OCI-M1 (cell line): Measurements from ENCODE around the gene PDE7B.
A peak's percentile ranks its signal among the peaks of the same experiment; 100 is the strongest.
"Not testable (repeated sequence)": the region's sequence is repeated elsewhere in the genome, so short reads cannot be mapped to it uniquely, and the experiment has no call there.

Experiments used
- DNase-seq: peaks from one replicate; lab custom pipeline; 2025; lab: John Stamatoyannopoulos, UW

Gene PDE7B

DNA sequence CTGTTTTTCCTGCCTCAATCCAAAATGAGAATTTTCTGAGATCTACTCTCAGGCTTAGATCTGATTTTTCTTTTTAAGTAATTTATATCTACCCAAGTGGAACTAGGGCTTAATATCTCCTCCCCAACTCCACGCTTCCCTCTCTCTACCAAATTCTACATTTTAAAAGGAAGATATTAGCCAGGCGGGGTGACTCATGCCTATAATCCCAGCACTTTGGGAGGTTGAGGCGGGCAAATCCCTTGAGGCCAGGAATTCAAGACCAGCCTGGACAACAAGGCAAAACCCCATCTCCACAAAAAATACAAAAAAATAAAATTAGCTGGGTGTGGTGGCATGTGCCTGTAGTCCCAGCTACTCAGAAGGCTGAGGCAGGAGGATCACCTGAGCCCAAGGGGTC lies 337.6 kb downstream of the PDE7B start:
- no peak for DNase-seq

DNA sequence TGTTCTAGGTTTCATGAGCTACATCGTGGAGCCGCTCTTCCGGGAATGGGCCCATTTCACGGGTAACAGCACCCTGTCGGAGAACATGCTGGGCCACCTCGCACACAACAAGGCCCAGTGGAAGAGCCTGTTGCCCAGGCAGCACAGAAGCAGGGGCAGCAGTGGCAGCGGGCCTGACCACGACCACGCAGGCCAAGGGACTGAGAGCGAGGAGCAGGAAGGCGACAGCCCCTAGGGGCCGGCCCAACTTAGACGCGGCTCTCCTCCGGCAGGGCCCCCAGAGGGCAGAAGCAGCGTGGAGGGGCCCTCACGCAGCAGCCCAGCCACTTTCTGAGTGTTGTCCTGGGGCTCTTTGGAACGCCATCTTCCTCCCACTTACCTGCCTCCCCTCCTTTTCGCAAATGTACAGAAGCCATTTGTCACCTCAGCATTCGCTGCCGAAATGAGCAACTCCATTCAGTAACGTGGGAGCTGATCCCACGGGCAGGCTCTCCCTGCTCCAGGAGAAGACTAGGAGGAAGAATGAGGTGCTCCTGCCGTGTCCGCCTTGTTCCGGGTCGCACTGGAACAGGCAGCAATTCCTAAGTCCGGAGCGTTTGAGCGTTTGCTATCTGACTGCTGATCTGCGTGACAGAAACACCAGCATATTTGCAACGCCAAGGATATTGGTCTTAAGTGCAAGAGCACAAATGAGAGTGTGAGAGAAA lies 340.3 kb downstream of the PDE7B start:
- DNase-seq: no peak

DNA sequence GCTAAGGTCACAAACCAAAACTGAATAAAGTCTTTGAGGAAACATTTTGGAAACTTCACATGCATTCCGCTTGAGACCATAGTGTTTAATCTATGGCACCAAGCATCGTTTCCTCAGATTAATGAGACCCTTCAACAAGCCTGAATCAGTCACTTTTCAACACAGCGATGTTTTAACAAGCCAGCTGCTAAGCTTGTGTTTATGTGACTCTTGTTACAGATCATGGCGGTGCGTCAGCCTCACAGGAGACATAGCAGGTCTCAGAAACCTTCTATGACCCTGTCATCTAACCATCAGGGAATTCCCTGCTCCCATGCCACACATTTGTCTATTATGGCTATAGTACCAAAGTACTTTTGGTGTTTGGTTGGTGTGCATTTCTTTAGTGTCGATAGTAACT lies 341.4 kb downstream of the PDE7B start:
- no peak for DNase-seq

DNA sequence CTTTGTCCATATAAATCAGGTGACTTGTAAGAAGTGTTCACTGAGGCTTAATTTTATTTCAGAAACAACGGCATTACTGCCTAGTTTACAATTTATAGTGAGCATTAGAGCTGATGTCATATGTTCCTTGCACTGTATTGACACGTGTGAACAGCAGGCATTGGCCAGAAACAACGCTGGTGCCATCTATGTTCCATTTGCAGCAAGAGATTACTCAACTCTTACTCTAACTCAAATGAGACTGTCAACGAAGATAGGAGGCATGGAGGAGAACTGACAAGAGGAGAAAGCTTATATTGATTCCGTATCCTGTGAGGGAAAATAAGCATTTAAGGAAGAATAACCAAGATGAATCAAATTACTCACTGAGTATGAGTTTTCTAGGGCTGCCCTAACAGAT lies 350.2 kb downstream of the PDE7B start:
- DNase-seq: peak; percentile 23

DNA sequence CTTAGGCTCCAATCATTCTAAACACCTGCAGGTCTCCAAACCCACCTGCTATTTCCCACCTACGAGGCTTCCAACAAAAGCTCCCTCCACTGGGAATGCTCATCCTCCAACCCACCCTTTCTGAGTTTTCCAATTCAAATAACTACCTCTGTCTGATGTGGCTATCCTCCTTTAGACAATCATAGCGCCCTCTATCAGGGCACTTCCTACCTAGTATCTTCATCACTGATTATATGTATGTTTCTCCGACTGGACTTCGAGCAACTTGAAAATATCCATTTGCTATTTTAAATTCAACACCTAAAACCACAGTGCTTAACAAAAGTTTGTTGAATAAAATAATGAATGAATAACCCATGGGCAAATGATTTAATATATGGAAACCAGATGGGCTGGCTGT lies 357.3 kb downstream of the PDE7B start:
- DNase-seq: no peak

DNA sequence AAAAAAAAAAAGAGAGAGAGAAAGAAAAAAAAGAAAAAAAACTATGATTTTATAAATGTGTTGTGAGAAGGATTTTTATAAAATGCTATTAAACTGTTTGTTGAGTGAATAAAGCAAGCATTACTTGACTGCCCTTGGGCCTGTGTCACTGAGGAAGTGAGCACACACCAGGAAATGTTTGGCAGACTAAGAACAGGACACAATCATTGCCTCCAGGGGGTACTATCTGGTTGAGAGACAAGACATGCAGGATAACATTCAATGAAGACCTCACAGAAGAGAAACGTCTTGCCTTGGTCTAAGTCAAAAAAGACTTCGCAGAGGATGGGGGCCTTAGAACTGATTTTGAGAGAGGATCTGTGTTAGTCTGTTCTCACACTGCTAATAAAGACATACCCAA lies 358.0 kb downstream of the PDE7B start:
- DNase-seq: no peak

DNA sequence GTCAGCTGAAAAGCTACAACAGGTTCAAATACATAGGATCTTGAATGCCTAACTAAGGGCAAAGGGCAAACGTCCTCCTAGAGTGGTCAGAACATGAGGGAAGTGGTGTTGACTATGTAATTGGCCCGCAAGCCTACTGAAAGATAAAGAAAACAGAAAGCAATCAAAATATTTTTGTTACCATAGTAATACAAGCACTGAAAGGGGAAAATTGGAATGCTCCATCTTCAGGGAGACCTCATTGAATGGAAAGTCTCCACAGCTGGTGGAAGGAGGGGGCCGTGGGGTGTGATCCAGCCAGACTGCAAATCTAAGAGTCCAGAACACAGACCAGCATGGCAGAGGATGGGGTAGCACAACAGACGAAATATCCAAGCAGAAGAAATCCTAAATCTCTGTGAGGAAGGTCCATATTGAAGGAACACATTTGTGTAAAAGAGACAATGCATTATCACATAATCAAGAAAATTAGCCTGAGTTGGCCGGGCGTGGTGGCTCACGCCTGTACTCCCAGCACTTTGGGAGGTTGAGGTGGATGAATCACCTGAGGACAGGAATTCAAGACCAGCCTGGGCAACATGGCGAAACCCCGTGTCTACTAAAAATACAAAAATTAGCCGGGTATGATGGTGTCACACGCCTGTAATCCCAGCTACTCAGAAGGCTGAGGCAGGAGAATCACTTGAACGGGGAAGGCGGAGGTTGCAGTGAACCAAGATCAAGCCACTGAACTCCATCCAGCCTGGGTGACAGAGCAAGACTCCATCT lies 359.1 kb downstream of the PDE7B start:
- DNase-seq: no peak

DNA sequence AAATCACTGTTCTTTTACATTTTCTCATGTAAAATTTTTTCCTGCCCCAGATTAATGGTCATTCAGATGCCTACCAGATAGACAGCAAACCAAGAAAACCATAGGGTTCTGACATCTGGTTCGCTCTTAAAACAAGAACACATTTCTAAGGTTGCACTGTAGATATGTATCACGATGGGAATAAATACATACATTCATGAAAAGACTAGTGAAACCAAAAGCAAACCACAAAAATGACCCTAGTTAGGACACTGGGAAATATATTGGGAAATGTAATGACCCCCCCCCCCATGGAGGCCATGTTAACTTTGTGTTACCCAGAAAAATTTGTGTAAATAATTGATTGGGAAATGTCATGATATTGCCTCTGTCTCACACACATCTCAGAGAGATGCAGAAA lies 361.1 kb downstream of the PDE7B start:
- DNase-seq: no peak

DNA sequence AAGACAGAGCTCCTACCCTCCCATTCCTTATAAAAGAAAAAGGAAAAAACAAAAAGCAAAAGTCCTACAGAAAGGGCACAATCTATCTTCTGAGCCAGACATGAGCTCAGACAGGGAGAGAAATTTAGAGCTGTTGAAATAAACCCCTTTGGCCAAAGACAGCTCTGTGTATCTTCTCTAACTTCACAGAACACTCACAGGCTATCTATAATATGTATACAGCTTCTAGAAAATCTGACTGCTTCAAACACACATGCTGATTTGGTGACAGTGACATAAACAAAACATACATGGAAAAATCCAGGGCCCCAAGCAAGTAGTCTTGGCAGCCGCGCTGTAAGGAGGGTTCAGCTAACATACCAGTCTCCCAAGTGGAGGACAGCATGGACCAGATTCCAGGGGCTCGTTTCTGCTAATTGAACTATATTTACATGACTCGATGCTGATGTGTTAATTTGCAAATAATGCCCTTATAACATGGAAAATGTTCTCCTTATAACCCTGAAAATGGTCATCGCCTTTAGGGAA lies 361.6 kb downstream of the PDE7B start:
- DNase-seq: no peak

DNA sequence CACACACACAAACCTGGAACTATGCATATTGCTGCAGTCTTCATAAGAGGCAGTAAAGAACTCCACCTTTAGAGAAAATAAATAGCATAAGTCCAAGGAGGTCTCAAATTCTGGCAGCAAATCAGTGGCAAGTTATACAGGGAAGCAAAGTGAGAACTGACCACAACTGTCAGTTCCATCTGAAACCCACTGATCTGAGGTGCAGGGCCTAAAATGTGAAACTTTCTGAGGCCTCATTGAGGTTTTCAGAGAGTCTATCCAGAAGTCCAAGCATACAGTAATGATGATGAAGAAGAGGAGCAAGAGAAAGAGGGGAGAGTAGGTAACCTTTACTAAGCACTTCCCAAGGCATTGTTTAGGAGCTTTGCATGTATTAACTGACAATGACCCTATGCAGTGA lies 362.4 kb downstream of the PDE7B start:
- DNase-seq: no peak

DNA sequence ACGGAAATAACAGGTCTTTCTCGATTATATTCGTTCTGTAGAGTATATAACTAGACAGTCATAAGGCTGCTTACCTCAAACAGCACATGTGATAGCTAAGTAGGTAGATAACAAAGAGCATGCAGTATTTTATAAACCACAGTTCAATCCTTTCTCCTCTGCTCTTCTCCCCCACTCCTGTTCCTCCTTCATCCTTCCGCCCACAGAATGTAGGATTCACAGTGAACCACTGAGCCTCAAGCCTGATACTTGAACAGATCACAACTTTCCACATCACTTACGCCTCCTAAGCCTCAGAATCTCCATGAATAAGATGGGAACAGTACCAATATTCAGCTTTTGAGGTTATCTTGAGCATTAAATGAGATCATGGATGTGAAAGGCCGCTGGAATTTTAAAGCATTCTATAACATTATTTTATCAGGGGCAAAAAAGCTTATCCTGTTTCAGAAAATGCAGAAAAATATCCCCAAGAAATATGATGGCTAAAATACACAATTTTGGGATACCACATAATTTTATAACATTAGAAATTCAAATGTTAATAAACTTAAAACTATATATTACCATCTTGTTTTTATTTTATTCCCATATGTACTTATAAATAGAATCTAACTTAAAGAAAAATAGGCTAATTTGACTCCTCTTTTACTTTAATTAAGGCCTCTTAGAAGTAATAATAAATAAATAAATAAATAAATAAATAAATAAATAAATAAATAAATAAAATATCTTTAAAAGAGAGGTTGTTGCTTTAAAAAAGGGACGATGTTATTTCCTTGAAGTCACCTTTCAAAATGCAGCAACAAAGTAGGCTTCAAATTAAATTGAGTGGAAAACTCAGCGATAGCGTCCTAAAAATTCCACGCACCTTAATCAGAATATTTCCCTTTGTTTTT lies 365.3 kb downstream of the PDE7B start:
- no peak for DNase-seq

DNA sequence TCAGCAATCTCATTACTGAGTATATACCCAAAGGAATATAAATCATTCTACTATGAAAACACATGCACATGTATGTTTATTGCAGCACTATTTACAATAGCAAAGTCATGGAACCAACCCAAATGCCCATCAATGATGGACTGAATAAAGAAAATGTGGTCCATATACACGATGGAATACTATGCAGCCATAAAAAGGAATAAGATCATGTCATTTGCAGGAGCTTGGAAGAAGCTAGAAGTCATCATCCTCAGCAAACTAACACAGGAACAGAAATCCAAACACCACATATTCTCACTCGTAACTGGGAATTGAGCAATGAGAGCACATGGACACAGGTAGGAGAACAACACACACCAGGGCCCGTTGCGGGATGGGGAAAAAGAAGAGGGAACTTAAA lies 373.5 kb downstream of the PDE7B start:
- not testable (repeated sequence) for DNase-seq

DNA sequence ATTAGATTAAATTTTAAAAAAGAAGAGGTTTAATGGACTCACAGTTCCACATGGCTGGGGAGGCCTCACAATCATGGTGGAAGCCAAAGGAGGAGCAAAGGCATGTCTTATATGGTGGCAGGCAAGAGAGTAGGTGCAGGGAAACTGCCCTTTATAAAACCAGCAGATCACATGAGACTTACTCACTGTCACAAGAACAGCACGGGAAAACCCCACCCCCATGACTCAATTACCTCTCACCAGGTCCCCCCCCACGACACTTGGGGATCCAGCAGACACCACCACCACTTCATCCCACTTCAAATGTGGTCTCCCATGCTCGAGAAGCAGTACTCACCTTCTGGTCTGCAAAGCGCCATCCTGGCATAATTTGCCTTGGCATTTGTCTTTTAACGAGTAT lies 374.0 kb downstream of the PDE7B start:
- DNase-seq: peak; percentile 49

DNA sequence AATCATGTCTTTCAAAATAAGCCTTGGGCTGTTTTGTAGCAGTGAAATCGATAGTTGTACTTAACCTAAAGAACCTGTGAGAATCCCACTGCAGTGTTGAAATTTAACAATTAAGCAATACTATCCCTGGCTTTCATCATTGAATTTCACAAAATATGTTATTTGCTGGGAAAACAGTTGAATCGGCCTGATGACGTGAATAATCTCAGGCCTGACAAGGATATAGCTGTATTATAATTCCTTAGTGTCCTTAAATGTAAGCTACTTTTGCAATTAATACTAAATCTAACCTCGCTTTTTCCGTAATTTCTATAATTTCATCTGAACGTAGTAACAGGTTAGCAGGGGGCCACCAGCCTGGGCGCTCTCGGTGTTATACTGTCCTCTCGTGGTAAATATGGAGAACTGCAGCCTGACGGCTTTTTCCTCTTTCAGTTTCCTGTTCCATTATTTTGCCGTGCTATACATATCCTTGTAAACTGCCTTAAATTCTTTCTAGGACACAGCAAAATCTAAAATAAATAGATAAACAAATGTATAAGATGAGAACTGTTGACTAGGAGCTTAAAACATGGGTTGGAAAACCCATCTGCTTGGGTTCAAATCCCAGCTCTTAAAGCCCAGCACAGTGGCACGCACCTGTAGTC lies 374.6 kb downstream of the PDE7B start:
- peak; percentile 88 for DNase-seq

DNA sequence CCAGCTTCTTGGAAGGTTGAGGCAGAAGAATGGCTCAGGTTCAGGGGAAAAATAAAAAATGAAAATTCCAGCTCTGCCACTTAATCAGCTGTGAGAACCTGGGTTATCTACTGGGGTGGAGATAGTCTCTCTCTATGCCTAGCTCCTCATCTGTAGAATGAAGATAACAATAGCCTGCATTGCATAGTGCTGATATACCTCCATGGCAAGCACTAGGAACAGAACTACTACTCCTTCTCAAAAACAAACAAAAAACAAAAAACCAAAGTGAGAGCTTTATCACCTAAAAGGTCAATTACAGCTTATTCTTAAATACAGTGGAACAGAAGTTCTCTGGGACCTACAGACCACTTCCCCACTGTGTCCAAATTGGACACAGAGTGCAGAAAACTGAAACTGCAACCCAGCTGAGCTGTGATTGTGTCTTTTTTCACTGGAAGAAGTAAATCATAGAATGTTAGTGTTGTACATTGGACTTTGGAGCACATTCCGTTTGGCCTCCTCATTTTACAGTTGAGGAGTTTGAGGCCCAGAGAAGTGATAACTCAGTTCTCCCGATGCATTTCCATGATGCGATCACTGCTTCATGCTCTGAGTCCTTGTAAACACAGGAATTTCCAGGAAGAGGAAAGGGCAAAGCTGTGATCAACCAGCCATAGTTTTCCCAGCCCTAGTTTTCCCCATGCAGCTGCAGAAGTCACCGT lies 375.3 kb downstream of the PDE7B start:
- DNase-seq: peak; percentile 82

DNA sequence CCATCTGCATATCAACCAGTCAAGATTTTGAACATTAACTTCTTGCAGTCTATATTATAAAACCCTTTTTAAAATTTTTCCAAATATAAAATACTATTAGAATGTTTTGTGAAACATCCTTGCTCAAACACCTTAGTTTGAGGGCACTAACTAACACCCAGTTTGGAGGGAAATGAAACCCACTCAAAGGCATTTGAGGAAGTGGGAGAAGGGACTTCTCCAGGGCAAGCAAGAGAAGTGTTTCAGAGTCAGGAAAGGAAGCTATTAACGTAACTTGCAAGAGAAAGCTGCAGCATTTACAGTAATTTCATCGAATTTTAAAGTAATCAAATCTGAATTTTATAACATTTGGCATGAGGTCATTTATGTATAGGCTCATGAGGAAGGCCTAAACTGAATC lies 377.3 kb downstream of the PDE7B start:
- DNase-seq: no peak

DNA sequence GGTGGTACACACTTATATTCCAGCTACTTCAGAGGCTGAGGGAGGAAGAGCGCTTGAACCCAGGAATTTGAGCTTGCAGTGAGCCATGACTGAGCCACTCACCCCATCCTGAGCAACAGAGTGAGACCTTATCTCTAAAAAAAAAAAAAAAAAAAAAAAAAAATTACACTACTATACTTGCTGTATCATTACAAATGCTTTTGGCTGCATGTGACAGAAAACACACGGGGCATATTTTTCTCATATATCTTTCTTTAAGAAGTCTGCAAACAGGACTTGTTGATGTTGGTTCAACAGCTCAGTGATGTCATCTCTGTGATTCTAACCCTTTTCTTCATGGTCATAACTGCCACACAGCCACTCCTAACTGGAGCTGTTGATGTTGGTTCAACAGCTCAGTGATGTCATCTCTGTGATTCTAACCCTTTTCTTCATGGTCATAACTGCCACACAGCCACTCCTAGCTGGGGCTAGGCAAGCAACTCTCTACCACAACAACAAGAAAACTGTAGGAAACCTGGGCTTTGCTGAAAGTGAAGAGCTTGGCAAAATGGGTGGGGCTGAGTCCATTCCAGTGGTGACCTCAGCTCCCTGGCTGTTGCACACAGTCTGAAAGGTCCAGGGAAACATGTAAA lies 378.8 kb downstream of the PDE7B start:
- no peak for DNase-seq

DNA sequence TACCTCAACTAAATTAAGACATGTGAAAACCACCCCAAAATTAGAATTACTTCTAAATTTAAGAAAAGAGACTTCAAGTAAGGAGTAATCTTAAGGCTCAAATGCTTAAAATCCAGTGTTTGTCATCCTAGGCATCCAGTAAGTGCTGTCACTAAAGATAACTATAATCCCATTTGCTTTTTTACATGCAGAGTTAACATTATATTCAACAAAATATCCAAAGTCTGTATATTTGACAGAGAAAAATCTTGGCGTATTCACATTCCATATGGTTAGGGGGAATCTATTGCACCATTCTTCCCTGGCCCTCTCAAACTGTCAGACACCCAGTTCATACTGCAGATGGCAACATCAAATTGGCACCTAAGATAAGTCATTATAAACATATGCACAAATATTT lies 381.2 kb downstream of the PDE7B start:
- no peak for DNase-seq

DNA sequence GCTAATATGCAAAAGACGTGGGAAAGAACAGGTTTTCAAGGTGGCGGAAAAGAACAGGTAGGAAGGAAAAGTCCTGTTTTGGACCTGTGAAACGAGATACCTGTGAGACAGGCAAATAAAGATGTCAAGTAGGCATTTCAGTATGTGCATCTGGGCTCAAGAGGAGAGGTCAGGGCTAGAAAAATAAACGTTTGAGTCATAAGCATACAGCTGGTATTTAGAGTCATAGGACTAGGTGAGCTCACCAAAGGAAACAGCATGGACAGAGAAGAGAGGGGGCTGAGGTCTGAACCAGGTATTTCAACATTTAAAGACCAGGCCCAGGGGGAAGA lies 383.7 kb downstream of the PDE7B start:
- DNase-seq: no peak

DNA sequence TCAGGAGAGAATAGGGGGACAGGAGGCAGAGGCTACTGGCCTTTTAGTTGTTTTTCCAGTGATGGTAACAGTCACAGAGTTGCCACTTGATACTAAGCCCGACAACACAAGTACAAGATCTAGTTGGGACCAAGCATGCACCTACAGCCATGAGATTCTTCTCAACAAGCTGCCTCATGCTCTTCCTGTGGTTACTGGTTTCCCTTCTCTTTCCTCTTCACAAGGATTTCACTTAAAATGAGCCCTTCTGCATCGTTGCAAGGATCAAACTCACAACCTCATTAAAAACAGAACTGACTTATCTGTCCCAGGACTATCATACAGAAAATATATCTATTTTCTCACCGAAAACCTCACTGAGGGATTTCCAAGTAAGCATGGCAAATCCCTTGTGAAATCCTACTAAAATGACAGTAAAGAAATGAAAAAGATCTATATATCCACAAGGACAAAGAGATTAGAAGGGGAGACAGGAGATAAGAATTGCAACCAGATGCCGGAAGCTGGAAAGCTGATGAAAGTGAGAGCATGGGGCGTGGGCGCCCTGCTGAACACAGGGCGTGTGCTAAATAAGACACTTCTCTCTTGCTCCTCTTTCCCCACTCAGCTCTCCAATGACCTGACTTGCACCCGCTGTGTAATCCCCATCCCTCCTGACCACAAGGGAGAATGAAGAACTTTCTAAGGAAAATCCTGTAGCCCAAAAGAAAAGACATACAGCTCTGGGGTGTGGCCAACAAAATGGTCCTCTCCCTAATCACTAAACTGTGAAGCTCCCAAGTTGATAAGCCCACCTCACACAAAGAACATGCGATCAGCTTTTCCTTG lies 385.2 kb downstream of the PDE7B start:
- DNase-seq: peak; percentile 88
